ENCODE results near the gene BDKRB1.

DNA sequence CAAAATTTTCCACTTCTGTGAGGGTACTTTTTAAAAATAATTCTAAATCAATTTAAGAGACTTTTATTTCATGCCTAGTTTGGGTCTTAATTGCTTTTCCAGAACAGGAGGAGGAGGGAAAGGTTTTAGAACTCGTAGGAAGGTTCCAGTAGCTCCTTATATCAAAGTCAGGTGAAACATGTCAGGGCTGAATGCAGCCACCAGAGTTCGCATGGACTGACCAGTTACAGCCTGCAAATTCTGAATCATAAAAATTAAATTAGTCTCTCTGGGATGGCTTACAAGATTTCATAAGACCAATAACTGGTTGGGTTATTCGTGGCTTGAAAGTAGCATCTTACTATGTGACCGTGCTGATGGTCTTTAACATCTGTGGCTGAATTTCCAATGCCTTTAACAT lies 397 bp downstream of the BDKRB1 start:
- TF ChIP-seq POLR2AphosphoS5 (IDR thresholded peaks at IDR 0.05; ENCODE audit: low read depth, low read length) (no peak), TAF1 (IDR thresholded peaks at IDR 0.05; ENCODE audit: borderline replicate concordance, insufficient read depth, low read length) (no peak), SIN3A (IDR thresholded peaks at IDR 0.05; ENCODE audit: borderline replicate concordance, insufficient read depth, low read length) (no peak), FOXP2 (optimal IDR thresholded peaks at IDR 0.05; ENCODE audit: borderline replicate concordance, extremely low read depth, extremely low read length, insufficient read depth) (no peak)
- TF ChIP-seq, protein P1, sequence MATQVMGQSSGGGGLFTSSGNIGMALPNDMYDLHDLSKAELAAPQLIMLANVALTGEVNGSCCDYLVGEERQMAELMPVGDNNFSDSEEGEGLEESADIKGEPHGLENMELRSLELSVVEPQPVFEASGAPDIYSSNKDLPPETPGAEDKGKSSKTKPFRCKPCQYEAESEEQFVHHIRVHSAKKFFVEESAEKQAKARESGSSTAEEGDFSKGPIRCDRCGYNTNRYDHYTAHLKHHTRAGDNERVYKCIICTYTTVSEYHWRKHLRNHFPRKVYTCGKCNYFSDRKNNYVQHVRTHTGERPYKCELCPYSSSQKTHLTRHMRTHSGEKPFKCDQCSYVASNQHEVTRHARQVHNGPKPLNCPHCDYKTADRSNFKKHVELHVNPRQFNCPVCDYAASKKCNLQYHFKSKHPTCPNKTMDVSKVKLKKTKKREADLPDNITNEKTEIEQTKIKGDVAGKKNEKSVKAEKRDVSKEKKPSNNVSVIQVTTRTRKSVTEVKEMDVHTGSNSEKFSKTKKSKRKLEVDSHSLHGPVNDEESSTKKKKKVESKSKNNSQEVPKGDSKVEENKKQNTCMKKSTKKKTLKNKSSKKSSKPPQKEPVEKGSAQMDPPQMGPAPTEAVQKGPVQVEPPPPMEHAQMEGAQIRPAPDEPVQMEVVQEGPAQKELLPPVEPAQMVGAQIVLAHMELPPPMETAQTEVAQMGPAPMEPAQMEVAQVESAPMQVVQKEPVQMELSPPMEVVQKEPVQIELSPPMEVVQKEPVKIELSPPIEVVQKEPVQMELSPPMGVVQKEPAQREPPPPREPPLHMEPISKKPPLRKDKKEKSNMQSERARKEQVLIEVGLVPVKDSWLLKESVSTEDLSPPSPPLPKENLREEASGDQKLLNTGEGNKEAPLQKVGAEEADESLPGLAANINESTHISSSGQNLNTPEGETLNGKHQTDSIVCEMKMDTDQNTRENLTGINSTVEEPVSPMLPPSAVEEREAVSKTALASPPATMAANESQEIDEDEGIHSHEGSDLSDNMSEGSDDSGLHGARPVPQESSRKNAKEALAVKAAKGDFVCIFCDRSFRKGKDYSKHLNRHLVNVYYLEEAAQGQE (IDR thresholded peaks at IDR 0.05; ENCODE audit: insufficient read depth in 1 of 2, low read depth in 2 of 2, low read length in 2 of 2): no peak

All from PFSK-1 (cell line).